ENCODE results near the gene DUSP3. TPM values are rescaled to one million over a fixed set of nuclear protein-coding genes. Genes with fewer than 3 reads are reported as not detected.

DUSP3 gene
- total RNA-seq = 16.6 and 23.8 TPM in 2 replicates

DNA sequence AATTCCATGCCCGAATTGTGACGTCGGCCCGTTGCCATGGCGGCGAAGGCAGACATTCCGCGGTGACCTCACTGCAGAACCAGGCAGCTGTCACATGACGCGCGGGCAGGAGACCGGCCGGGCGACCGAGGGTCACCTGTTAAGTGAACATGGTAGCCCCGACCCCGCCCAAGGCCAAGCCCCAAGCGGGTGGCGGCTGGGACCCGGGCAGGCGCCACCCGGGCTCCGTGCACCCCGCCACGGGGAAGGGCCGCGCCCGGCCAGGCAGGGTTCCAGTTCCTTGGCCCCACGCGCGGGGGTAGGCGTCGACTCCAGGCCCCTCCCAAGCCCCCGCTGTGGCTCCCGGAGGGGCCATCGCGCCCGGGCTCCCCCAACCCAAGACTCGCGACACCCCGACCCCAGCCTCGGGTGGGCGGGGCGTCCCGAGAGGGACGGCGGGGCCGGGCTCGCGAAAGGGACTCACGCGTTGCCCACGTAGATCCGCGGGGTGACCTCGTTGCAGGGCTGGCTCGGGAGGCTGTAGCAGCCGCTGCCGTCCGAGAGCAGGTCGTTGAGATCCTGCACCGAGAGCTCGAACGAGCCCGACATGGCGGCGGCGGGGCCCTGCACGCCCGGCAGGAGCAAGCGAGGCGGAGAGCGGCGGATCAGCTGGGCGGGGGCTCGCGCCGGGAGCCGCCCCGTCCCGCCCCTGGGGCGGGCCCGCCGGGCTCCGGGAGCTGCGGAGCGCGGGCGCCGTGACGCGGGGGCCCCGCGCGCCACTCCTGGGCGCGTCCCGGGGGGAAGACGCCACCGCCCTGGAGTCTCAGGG, at the start of gene DUSP3:
TSS of gene DUSP3 (minus strand) at position 641 of the 808 bp plus-strand sequence. CDS start at position 588, 53 bp downstream.

DNA sequence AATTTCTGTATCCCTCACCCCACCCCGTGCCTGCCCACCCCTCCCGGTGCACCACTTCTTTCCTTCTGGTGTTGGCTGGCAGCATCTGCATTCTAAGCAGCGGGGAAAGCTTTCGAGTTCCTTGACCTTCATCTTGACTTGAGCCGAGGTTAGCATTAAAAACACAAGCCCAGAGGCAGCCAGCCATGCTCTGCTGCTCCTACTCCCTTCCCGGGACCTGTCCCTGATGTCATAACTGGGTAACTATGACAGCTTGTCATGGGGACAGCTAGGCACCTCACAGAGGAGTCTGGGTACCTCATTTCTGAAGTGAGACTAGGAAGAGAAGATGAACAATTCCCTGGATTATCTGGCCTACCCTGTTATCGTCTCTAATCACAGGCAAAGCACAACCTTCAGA, 1.4 kb upstream of the DUSP3 start, which contains the start of gene CFAP97D1:
TSS of gene CFAP97D1 (plus strand) at position 301 of the 400 bp plus-strand sequence. CDS start at position 329, 28 bp downstream.

DNA sequence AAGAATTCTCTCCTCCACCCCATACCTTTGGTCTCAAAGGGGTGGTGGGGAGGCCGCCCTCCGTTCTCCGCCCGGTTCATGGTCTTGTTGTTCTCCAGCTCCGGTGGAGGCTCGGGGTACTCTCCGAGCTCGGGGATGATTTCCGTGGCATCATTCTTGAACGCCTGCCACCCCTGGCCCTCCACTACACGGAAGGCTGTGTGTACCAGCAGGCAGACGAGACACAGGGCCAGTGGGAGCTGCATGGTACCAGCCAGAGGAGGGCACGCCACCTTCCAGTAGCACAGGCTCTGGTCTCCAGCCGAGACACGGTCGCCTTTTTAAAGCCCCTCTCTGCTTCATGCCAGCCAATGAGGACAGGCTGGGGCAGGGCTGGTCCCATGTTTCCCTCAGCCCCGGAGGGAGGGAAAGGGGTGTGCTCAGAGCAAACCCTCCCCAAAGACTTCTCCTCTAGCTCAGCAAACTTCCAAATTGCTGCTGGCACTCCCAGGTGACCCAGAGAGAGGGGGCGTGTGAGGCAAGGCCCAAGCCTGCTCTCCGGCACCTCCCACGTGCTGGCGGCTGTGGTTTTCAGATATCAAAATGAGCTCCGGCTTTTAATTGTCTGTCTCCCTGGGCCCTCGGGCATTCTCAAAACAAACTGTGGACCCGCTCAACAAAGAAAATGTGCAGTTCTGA, 20.1 kb downstream of the DUSP3 start, which contains the start of gene SOST:
TSS of gene SOST (minus strand) at position 295 of the 678 bp plus-strand sequence. CDS start at position 245, 50 bp downstream.

Other genes starting within 250 kb of the DUSP3 start
- 64.7 and 70.3 TPM in 2 replicates for gene ETV4, start 232.6 kb downstream of the DUSP3 start, total RNA-seq
- gene MEOX1, start 117.1 kb downstream of the DUSP3 start, total RNA-seq = not detected in 2 replicates
- 0.15 TPM in 1 of 2 replicates, not detected in the other for gene SOST, start 20.2 kb downstream of the DUSP3 start, total RNA-seq
- gene CFAP97D1, start 1.5 kb upstream of the DUSP3 start, total RNA-seq = not detected in 2 replicates
- 6.2 and 8.6 TPM in 2 replicates for gene MPP3, start 54.2 kb upstream of the DUSP3 start, total RNA-seq
- gene CD300LG, start 68.2 kb upstream of the DUSP3 start, total RNA-seq = not detected in 2 replicates
- 0.31 and 0.61 TPM in 2 replicates for gene MPP2, start 128.6 kb upstream of the DUSP3 start, total RNA-seq
- gene PPY, start 163.5 kb upstream of the DUSP3 start, total RNA-seq = 1.6 TPM in 1 of 2 replicates, not detected in the other
- gene PYY, start 175.0 kb upstream of the DUSP3 start, total RNA-seq = 0.11 TPM in 1 of 2 replicates, not detected in the other
- gene NAGS, start 225.6 kb upstream of the DUSP3 start, total RNA-seq = 17.1 TPM in 2 replicates
- gene TMEM101, start 236.0 kb upstream of the DUSP3 start, total RNA-seq = 40.8 and 42.8 TPM in 2 replicates